ENCODE data around the gene PPP1R3D. TPM values are rescaled to one million over a fixed set of nuclear protein-coding genes. Genes with fewer than 3 reads are reported as not detected.
"Not testable (repeated sequence)": the region's sequence is repeated elsewhere in the genome, so short reads cannot be mapped to it uniquely, and the experiment has no call there.

PPP1R3D gene
- total and polyA plus RNA-seq, 7 donors, result 2.0 to 14.7 (median 5.3) TPM

GRCh38 chr20:59908855-59909254 lies 31.2 kb downstream of the PPP1R3D start:
- Histone ChIP-seq H3K4me3 (no peak overlapping the region), H3K27me3 (ENCODE audit: insufficient read depth in 3 of 3, low read length in 2 of 3) (no peaks in the 10 kb centered on the region), H3K27ac (no peak overlapping the region), H3K4me1 (no peaks in the 10 kb centered on the region), H3K9me3 (no peaks in the 10 kb centered on the region), H3K36me3 (ENCODE audit: insufficient read depth in 1 of 2, low read depth in 1 of 2) (no peaks in the 10 kb centered on the region)
- intact Hi-C loops (cut with DNase I), result no loop called here
- TF ChIP-seq, protein P1, sequence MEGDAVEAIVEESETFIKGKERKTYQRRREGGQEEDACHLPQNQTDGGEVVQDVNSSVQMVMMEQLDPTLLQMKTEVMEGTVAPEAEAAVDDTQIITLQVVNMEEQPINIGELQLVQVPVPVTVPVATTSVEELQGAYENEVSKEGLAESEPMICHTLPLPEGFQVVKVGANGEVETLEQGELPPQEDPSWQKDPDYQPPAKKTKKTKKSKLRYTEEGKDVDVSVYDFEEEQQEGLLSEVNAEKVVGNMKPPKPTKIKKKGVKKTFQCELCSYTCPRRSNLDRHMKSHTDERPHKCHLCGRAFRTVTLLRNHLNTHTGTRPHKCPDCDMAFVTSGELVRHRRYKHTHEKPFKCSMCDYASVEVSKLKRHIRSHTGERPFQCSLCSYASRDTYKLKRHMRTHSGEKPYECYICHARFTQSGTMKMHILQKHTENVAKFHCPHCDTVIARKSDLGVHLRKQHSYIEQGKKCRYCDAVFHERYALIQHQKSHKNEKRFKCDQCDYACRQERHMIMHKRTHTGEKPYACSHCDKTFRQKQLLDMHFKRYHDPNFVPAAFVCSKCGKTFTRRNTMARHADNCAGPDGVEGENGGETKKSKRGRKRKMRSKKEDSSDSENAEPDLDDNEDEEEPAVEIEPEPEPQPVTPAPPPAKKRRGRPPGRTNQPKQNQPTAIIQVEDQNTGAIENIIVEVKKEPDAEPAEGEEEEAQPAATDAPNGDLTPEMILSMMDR (IDR thresholded peaks at IDR 0.05), result no peak
- DNase-seq, result no peak
- 67 to 75% (median 69%) methylated on average over 5 of the region's 5 CpGs for whole genome bisulfite sequencing, 3 donors
- ATAC-seq, result no peak

- no peak for DNase-seq
- Histone ChIP-seq H3K27me3 (ENCODE audit: insufficient read depth in 3 of 3, low read length in 2 of 3) (no peaks in the 10 kb centered on the region), H3K4me3 (no peak overlapping the region), H3K27ac (no peak overlapping the region), H3K36me3 (ENCODE audit: insufficient read depth in 1 of 2, low read depth in 1 of 2) (no peaks in the 10 kb centered on the region), H3K9me3 (no peaks in the 10 kb centered on the region), H3K4me1 (no peaks in the 10 kb centered on the region)
- TF ChIP-seq, protein P1 (IDR thresholded peaks at IDR 0.05), result no peak
- 82 to 100% (median 97%) methylated on average over 1 of the region's 1 CpG for WGBS, 3 donors
- intact Hi-C loops (cut with DNase I), result no loop called here
- no peak for ATAC-seq
These were observed 36.5 kb downstream of the PPP1R3D start for GRCh38 chr20:59903621-59904020.

- DNase-seq (no peak), ATAC-seq (no peak)
- Histone ChIP-seq H3K27ac (no peak overlapping the region), H3K4me3 (no peak overlapping the region), H3K4me1 (no peaks in the 10 kb centered on the region), H3K36me3 (ENCODE audit: insufficient read depth in 1 of 2, low read depth in 1 of 2) (no peaks in the 10 kb centered on the region), H3K27me3 (ENCODE audit: insufficient read depth in 3 of 3, low read length in 2 of 3) (no peaks in the 10 kb centered on the region), H3K9me3 (no peaks in the 10 kb centered on the region)
- TF ChIP-seq, protein P1 (IDR thresholded peaks at IDR 0.05), result no peak
- 96 to 97% (median 97%) methylated on average over 3 of the region's 3 CpGs for WGBS, 3 donors
- intact Hi-C loops (cut with DNase I), result no loop called here
These were observed 37.6 kb downstream of the PPP1R3D start for GRCh38 chr20:59902470-59902869.

DNA sequence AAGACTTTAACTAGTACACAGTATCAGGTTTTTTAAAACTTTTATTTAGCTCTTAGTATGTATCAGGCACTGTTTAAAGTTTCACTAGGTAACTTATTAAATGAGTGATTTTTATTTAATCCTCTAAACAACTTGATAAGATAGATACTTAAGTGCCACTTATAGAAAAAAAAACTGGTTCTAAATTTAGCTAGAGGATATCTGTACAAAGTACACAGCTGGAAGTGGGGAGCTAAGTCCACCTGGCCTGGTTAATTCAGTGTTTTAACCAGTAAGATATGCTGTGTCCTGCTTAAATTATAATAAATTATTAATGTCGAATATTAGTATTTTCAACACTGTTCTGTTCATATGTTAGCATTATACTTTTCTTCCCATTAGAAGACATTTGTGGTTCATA lies 44.2 kb downstream of the PPP1R3D start:
- TF ChIP-seq, protein P1 (IDR thresholded peaks at IDR 0.05), result no peak
- intact Hi-C loops (cut with DNase I), result no loop called here
- Histone ChIP-seq H3K9me3 (no peaks in the 10 kb centered on the region), H3K36me3 (ENCODE audit: insufficient read depth in 1 of 2, low read depth in 1 of 2) (no peaks in the 10 kb centered on the region), H3K4me1 (no peaks in the 10 kb centered on the region), H3K4me3 (no peak overlapping the region), H3K27ac (no peak overlapping the region), H3K27me3 (ENCODE audit: insufficient read depth in 3 of 3, low read length in 2 of 3) (no peaks in the 10 kb centered on the region)
- WGBS, 3 donors, result 89 to 100% (median 92%) methylated on average over 1 of the region's 1 CpG
- DNase-seq, result no peak
- ATAC-seq, result no peak

DNA sequence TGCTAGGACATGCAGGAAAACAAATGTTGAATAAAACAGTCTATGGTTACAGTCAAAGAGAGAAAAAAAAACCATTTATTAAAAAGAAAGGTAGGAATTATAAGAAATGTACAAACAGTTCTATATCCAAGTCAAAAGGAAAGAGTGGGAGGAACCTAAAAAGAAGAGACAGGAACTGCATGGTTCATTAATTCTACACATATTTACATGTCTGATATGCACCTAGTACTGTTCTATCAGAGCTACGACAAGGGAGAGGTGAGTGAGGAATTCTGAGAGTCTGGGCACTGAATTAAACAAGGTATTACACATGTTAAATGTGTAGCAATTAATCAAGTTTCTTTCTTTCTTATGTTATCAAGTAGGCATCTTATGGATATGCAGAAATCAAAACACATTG lies 48.5 kb downstream of the PPP1R3D start:
- no peaks in the 10 kb centered on the region for H3K9me3 ChIP-seq
- TF ChIP-seq, protein P1 (IDR thresholded peaks at IDR 0.05), result no peak
- 73 to 93% (median 77%) methylated on average over 1 of the region's 1 CpG for WGBS, 3 donors
- H3K36me3 ChIP-seq (ENCODE audit: insufficient read depth in 1 of 2, low read depth in 1 of 2), result no peaks in the 10 kb centered on the region
- intact Hi-C loops (cut with DNase I), result no loop called here
- no peaks in the 10 kb centered on the region for H3K4me1 ChIP-seq
- H3K27me3 ChIP-seq (ENCODE audit: insufficient read depth in 3 of 3, low read length in 2 of 3), result no peaks in the 10 kb centered on the region
- DNase-seq (no peak), ATAC-seq (no peak)
- no peak overlapping the region for H3K27ac ChIP-seq
- H3K4me3 ChIP-seq, result no peak overlapping the region

- H3K27ac ChIP-seq; H3K4me1 ChIP-seq; intact Hi-C loops (cut with DNase I); ATAC-seq; H3K27me3 ChIP-seq (ENCODE audit: insufficient read depth in 3 of 3, low read length in 2 of 3); H3K4me3 ChIP-seq; H3K36me3 ChIP-seq (ENCODE audit: insufficient read depth in 1 of 2, low read depth in 1 of 2); H3K9me3 ChIP-seq; DNase-seq: not testable (repeated sequence)
- WGBS, 3 donors, result 79 to 85% (median 83%) methylated on average over 2 of the region's 2 CpGs
These were observed 50.1 kb downstream of the PPP1R3D start for GRCh38 chr20:59890035-59890434.

All from psoas muscle (tissue), 8 donors.